Endothelial cell (in vitro differentiated cells): ENCODE data around the gene TGM1. TPM values are rescaled to one million over a fixed set of nuclear protein-coding genes. Genes with fewer than 3 reads are reported as not detected.
A peak's percentile ranks its signal among the peaks of the same experiment; 100 is the strongest.

Experiments used
- DNase-seq: peaks from one replicate; pipeline ENCODE4 v3.0.0; 2021; ENCODE audit warnings: low spot score
- H3K27ac Mint-ChIP-seq: one replicate; pipeline ENCODE4 v1.8.0; 2021; ENCODE audit warnings: mixed read lengths, inconsistent platforms; ENCODE audit not compliant: unreplicated experiment
- H3K27me3 Mint-ChIP-seq: one replicate; pipeline ENCODE4 v1.8.0; 2021; ENCODE audit warnings: mild to moderate bottlenecking, moderate library complexity, mixed read lengths, inconsistent platforms; ENCODE audit not compliant: unreplicated experiment
- H3K36me3 Mint-ChIP-seq: one replicate; pipeline ENCODE4 v1.8.0; 2021; ENCODE audit warnings: mild to moderate bottlenecking, low read depth, mixed read lengths, inconsistent platforms; ENCODE audit not compliant: unreplicated experiment
- H3K4me1 Mint-ChIP-seq: one replicate; pipeline ENCODE4 v1.8.0; 2021; ENCODE audit warnings: mild to moderate bottlenecking, mixed read lengths, inconsistent platforms; ENCODE audit not compliant: unreplicated experiment
- H3K4me3 Mint-ChIP-seq: one replicate; pipeline ENCODE4 v1.8.0; 2021; ENCODE audit warnings: mild to moderate bottlenecking, mixed read lengths, inconsistent platforms; ENCODE audit not compliant: unreplicated experiment
- H3K9me3 Mint-ChIP-seq: one replicate; pipeline ENCODE4 v1.8.0; 2021; ENCODE audit warnings: mixed read lengths, inconsistent platforms; ENCODE audit not compliant: unreplicated experiment
- CTCF ChIP-seq: fragments of 200-600 bp; sonication (generic); IDR thresholded peaks from one replicate; pipeline ENCODE4 v1.5.0; 2021; ENCODE audit warnings: antibody characterized with exemption; ENCODE audit not compliant: unreplicated experiment
- total RNA-seq: library from RNA; stranded (reverse); fragmentation: NEBNext Ultra II Directional; extraction: Animal tissue kit (Norgen Biotek cat#: 25700); gene quantifications from one replicate; pipeline ENCODE4 v1.2.1, GENCODE V29; 2021; ENCODE audit not compliant: unreplicated experiment

TGM1 gene
- total RNA-seq, 1 donor from 2014 or later: 1.7 TPM

DNA sequence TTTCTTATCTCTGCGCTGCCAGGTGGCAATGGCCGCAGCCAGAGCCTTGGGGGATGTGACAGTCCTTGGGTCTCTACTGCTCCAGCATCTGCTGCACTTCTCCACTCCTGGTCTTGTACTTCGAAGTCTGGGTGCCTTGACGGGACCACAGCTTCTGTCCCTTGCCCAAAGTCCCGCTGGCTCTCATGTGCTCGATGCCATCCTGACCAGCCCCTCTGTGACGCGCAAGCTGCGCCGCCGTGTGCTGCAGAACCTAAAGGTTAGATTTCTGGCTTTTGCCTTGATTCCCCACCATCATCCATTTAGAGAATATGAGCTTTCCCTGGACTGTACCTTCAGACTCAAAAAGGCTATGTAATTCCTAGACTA is 41.0 kb upstream of the TGM1 start:
- no peaks in the 10 kb centered on the region for H3K9me3 Mint-ChIP-seq
- no peak for DNase-seq
- H3K4me1 Mint-ChIP-seq: peaks cover 28% of the 10 kb centered on the region
- peaks cover 40% of the 10 kb centered on the region for H3K36me3 Mint-ChIP-seq
- TF ChIP-seq CTCF: no peak
- peak overlapping the region; percentile 62 for H3K4me3 Mint-ChIP-seq
- no peak overlapping the region for H3K27ac Mint-ChIP-seq
- H3K27me3 Mint-ChIP-seq: peaks cover 14% of the 10 kb centered on the region

GRCh38 chr14:24300326-24300980 is 37.5 kb upstream of the TGM1 start:
- no peak for TF ChIP-seq CTCF
- peak overlapping the region; percentile 93 for H3K4me3 Mint-ChIP-seq
- H3K4me1 Mint-ChIP-seq: peaks cover 24% of the 10 kb centered on the region
- H3K9me3 Mint-ChIP-seq: no peaks in the 10 kb centered on the region
- H3K27me3 Mint-ChIP-seq: peaks cover 16% of the 10 kb centered on the region
- peaks cover 43% of the 10 kb centered on the region for H3K36me3 Mint-ChIP-seq
- DNase-seq: no peak
- H3K27ac Mint-ChIP-seq: peak overlapping the region; percentile 74

GRCh38 chr14:24299255-24300191 is 36.5 kb upstream of the TGM1 start, which contains the start of the genes DHRS1 and NOP9:
DHRS1 (minus strand) TSS chr14:24299780; CDS start chr14:24299106, 674 bp downstream.
NOP9 (plus strand) TSS chr14:24299850; CDS start chr14:24299955, 105 bp downstream.
- Mint-ChIP-seq H3K4me3 (peak within 1 kb of the TSS; percentile 97), H3K4me1 (peaks cover 24% of the 10 kb centered on the region), H3K36me3 (peaks cover 38% of the 10 kb centered on the region), H3K27ac (peak within 1 kb of the TSS; percentile 89), H3K27me3 (peaks cover 14% of the 10 kb centered on the region), H3K9me3 (no peaks in the 10 kb centered on the region)
- TF ChIP-seq CTCF: no peak
- peak; percentile 89 for DNase-seq

GRCh38 chr14:24298892-24299254 is 35.9 kb upstream of the TGM1 start:
- Mint-ChIP-seq H3K27ac (peak overlapping the region; percentile 89), H3K4me1 (peaks cover 24% of the 10 kb centered on the region), H3K4me3 (peak overlapping the region; percentile 97), H3K36me3 (peaks cover 34% of the 10 kb centered on the region), H3K9me3 (no peaks in the 10 kb centered on the region), H3K27me3 (peaks cover 14% of the 10 kb centered on the region)
- TF ChIP-seq CTCF: no peak
- DNase-seq: no peak
